ENCODE measurements around the gene LAYN.

LAYN gene

GRCh38 chr11:111562692-111563389, 22.3 kb downstream of the LAYN start:
- FAIRE-seq, result no peak

DNA sequence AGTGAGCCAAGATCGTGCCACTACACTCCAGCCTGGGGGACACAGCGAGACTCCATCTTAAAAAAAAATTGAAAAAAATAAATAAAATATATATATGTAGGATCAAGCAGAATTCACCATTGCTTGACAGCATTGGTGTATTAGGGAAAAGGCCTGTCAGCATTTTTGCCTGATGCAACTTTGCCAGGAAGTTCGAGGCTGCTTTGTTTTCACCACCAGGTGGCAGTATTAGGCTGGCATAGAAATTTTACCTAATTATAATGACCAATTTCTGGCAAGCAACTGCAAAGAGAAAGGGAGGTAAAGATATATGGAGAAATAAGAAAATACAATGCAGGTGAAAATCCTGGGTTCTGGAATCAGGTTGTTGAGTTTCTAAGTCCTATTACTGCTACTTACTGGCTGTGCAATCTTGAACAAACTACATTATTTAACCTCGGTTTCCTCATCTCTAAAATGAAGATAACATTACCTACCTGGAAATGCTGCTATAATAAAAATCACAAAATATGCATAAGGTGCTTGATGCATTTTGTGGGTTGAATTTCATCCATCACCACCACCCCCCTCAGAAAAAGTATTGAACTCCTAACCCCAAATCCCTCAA, 24.7 kb downstream of the LAYN start:
- FAIRE-seq, result no peak

- no peak for FAIRE-seq
Measured at GRCh38 chr11:111566324-111566723, 25.8 kb downstream of the LAYN start.

GRCh38 chr11:111569476-111569875, 29.0 kb downstream of the LAYN start:
- no peak for FAIRE-seq

- no peak for FAIRE-seq
Measured at GRCh38 chr11:111570796-111571195, 30.3 kb downstream of the LAYN start.

GRCh38 chr11:111571829-111572501, 31.4 kb downstream of the LAYN start:
- FAIRE-seq, result no peak

DNA sequence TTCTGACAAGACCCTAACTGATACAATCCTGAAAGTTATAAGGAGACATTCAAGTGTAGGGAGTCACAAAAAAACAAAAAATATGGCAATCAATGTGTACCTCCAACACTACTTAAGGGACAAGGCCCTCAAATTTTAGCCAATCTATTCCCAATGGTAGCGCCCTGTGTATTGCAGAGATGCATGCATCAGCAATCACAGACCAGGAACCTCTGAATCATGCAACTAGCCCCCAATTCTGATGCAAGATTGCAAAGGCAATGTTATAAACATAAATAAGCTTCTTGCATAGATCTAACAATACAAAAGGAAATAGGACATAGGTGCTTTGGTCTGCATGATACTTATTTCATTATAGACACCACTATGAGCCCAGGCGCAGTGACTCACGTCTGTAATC, 32.1 kb downstream of the LAYN start:
- FAIRE-seq, result no peak

- no peak for FAIRE-seq
Measured at GRCh38 chr11:111573821-111574249, 33.3 kb downstream of the LAYN start.

GRCh38 chr11:111574373-111575225, 34.1 kb downstream of the LAYN start:
- FAIRE-seq, result no peak

DNA sequence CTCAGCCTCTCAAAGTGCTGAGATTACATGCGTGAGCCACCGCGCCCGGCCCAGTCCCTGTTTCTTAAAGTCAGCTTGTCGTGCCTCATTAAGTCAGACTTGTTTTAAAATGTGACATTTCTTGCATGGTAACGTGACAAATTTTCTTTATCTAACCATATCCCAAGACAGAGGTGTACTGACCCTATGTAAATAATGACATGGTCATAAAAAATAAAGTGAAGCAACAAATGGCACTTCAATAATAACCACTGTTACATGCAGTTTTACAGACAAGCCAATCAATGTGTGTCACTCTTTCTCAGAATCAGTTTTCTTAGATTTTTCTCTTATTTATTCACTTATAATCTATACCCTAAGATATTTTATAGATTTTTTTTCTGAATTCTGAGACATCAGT, 35.2 kb downstream of the LAYN start:
- FAIRE-seq, result no peak

- FAIRE-seq, result no peak
Measured at GRCh38 chr11:111577821-111578220, 37.3 kb downstream of the LAYN start.

DNA sequence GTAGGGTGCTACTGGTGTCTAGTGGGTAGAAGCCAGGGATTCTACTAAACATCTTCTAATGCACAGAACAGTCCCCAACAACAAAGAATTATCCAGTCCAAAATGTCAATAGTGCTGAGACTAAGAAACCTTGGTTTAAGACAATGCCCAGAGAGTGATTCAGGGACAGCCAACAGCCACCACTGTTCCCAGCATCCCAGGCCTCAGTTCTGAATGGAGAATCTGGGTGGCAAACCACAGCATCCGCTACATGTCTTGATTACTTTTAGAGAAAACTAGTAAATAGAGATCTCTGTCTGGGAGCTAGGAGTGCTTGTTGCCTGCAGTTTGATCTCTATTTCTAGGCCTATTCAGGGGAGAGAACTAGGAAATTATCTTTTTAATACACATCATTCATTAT, 40.8 kb downstream of the LAYN start:
- no peak for FAIRE-seq

DNA sequence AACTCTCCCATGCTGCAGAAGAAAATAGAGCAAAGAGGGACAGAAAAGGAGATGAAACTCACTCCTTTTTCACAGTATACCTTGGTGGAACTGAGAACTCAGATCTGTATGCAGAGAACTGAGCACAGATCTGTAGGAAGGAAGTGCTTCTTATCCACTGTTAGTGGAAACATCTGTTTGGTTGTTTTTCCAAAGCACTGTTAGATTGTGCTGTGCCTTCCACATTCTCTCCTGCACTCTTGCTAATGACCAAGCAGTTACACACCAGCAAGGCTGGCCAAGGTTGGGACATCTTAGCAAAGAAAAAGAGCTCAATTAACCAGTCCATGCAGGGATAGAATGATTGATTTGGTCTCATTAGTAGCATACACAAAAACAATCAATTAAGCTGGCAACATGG, 41.6 kb downstream of the LAYN start:
- FAIRE-seq, result no peak

DNA sequence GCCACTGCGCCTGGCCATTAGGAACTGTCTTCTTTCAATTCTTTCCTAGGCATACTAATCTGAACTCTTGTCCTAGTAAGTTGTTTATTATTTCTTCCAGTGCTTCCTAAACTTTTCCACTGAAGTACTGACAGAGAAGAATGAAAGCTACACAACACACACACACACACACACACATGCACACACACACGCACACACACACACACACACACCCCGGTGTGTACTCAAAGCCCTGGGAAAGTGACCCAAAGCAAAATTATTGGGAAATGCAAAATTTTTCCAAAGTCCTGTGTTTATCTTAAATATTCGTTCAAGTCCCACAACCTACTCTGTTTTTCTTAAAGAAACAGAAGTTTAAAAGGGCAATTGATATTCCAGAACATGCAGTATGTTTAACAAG, 42.4 kb downstream of the LAYN start:
- FAIRE-seq, result no peak

GRCh38 chr11:111585371-111585770, 44.9 kb downstream of the LAYN start:
- no peak for FAIRE-seq

DNA sequence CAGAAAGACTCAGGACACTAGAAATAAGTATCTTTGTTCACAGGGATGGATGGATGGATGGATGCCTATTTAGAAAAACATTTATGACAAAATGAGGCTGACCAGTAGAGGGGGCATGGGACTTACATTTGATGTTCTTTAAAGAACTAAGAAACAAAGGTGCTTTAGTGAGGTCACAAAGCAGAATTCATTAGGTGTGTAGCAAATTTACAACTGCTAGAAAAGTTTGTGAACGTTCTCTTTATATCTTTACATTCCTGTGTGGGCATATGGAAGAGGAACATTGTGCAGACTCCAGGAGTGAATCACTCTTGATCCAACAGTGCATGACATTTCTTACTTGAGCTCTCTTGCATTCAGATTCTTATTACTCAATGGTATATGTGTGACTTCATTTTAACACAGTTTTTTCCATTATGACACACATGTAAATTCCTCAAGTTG, 45.9 kb downstream of the LAYN start:
- FAIRE-seq, result no peak

GRCh38 chr11:111589114-111589513, 48.6 kb downstream of the LAYN start:
- FAIRE-seq, result no peak

GRCh38 chr11:111589886-111590499, 49.5 kb downstream of the LAYN start:
- FAIRE-seq, result no peak

DNA sequence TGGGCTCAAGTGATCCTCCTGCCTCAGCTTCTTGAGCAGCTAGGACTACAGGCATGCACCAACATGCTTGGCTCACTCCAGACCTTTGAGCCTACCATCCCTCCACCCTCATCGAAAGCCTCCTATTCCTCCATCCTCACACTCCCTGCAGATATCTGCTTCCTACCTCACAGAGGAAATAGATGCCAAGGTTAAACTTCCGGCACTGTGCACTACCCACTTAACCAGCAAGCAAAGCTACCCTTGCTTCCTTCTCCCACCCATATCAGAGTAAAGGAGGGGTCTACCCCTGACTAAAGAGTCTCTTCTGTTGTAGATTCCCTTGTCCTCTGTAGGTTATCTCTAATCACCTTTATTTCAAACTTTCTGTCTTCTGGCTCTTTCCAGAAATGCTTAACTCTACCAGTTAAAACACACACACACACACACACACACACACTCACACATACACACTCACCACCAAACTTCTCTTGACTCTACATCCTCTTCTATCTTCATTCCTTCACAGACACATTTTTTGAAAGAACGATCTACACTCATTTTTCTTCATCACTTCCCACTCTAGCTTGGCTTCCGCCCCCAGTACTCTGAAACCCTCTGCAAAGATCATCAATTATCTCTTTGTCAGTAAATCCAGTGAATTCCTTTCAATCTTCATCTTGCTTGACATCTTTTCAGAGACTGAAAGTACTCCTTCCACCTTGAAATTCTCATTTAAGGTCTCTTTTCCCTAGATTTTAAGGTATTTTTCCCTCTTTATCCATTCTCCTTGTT, 50.9 kb downstream of the LAYN start:
- FAIRE-seq, result no peak

- no peak for FAIRE-seq
Measured at GRCh38 chr11:111592491-111592890, 52.0 kb downstream of the LAYN start.

DNA sequence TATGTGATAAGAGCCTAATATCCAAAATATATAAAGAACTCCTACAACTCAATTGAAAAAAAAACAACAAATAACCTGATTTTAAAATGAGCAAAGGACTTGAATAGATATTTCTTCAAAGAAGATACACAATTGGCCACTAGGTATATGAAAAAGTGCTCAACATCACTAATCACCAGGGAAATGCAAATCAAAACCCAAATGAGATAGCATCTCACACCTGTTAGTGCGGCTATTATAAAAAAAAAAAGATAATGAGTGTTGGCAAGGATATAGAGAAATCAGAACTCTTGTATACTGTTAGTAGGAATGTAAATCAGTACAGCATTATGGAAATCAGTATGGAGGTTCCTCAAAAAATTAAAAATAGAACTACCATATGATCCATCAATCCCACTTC, 55.8 kb downstream of the LAYN start:
- peak; percentile 21 for FAIRE-seq

DNA sequence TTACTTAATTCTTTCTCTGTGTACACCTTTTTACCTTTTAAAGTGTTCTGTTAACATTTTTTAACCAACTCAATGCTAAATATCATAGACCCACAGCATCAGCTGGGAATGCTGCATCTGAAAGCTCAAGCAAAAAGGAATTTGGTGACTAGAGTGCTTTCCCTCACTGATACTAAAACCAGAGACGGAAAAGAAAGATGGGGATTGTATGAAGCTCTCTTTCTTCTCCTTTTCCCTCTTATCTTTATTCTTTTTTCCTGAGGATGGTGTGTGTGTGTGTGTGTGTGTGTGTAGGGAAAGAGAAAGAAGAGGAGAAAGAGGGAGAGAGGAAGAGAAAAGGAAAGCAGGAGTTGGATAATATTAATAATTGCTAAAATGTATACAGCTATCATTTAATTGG, 57.6 kb downstream of the LAYN start:
- no peak for FAIRE-seq
